Omental fat pad (tissue), 4 donors: Measurements from ENCODE around the gene RND2. TPM values are rescaled to one million over a fixed set of nuclear protein-coding genes. Genes with fewer than 3 reads are reported as not detected.
A peak's percentile ranks its signal among the peaks of the same experiment; 100 is the strongest.
"Not testable (repeated sequence)": the region's sequence is repeated elsewhere in the genome, so short reads cannot be mapped to it uniquely, and the experiment has no call there.

Source experiments
- ATAC-seq: fragments of 150-250 bp; one replicate; pipeline ENCODE4 v1.9.1; 2016; ENCODE audit warnings: mild to moderate bottlenecking, moderate library complexity; ENCODE audit not compliant: low FRiP score
- DNase-seq: peaks from one replicate; pipeline ENCODE4 v3.0.0-alpha.2; 2019; ENCODE audit warnings: low spot score
- total RNA-seq, 4 donors: library from RNA; depleted of rRNA; stranded (reverse); fragments of >200 nt; gene quantifications; one replicate each; pipeline ENCODE4 v1.1.0, GENCODE V29; 2016
- TF ChIP-seq, protein P1 (sequence below), 3 donors: fragments of 450-650 bp; IDR thresholded peaks; one replicate each; pipeline ENCODE4 v1.5.1; 2016 to 2017; ENCODE audit warnings: antibody characterized with exemption in 3 of 3, mild to moderate bottlenecking in 3 of 3, moderate library complexity in 2 of 3

Gene RND2
- total RNA-seq, 4 donors from 2014 or later, result 0.25 to 1.1 (median 0.64) TPM

DNA sequence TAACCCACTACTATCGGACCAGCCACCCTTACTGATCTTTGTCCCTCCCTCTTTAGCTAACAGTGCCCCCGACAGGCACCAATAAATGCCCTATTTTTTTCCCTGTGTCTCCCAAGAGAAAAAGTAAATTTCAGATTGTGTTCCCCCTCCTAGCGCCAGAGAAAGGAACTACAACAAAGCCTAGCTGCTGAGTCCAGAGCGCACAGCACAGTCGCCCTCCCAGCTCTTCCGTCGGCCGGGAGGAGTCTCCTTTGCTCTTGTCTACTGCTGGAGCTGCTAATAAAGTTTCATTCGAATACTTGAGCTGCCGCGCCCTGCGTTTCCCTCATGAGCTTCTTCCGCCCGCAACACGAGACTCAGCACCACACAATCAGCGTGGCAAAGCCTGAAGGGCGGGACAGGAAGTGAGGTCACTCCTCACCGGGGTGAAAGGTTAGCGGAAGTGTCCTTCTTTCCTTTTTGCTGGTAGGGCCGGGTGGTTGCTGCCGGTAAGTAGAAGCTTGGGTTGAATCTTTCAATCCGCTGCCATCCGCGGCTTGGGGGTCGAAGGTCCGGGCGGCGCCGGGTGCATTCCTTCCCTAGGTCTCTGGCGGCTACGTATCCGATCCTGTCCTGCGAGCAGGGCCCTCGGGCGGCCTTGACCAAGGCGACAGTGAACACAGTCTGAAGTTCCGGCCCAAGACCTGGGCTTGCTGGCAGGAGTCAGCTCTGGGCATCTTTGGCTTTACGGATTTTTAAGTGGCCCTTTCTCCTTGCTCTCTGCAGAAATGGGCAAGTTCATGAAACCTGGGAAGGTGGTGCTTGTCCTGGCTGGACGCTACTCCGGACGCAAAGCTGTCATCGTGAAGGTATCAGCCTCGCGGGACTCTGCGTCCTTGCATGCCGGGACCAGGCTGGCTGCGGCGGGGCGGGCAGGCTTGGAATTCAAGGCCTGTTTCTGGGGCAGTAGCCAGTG, 26.8 kb upstream of the RND2 start, which contains the start of gene RPL27:
Gene RPL27, plus strand, starts transcription at position 436 of the 955 bp plus-strand sequence. Its CDS starts 332 bp downstream, at position 768.
- TF ChIP-seq, protein P1, sequence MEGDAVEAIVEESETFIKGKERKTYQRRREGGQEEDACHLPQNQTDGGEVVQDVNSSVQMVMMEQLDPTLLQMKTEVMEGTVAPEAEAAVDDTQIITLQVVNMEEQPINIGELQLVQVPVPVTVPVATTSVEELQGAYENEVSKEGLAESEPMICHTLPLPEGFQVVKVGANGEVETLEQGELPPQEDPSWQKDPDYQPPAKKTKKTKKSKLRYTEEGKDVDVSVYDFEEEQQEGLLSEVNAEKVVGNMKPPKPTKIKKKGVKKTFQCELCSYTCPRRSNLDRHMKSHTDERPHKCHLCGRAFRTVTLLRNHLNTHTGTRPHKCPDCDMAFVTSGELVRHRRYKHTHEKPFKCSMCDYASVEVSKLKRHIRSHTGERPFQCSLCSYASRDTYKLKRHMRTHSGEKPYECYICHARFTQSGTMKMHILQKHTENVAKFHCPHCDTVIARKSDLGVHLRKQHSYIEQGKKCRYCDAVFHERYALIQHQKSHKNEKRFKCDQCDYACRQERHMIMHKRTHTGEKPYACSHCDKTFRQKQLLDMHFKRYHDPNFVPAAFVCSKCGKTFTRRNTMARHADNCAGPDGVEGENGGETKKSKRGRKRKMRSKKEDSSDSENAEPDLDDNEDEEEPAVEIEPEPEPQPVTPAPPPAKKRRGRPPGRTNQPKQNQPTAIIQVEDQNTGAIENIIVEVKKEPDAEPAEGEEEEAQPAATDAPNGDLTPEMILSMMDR (IDR thresholded peaks at IDR 0.05), result peak in 2 of 3 donors; percentile 58 to 81
- ATAC-seq, result peak; percentile 98
- peak; percentile 96 for DNase-seq

DNA sequence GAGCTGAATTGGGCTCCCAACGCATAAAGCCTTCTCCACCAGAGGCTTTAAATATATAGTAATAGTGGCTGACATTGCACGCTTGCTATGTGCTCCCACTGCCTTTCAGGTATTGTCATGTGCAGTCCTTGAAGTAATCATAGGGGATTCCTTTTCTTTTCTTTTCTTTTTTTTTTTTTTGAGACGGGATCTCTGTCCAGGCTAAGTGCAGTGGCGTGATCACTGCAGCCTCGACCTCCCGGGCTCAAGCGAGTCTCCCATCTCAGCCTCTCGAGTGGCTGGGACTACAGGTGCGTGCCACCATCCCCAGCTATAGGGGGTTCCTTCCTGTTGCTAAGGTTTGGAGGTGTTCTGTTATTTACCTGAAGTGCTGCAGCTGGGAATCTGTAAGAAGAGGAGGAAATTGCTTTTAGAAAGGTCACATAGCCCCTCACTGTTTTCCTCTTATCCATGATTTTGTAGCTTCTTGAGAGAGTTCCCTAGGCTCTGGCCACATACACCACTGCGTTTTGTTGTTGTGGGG, 26.0 kb upstream of the RND2 start:
- no peak for ATAC-seq
- no peak for DNase-seq
- TF ChIP-seq, protein P1 (IDR thresholded peaks at IDR 0.05), result no peak

DNA sequence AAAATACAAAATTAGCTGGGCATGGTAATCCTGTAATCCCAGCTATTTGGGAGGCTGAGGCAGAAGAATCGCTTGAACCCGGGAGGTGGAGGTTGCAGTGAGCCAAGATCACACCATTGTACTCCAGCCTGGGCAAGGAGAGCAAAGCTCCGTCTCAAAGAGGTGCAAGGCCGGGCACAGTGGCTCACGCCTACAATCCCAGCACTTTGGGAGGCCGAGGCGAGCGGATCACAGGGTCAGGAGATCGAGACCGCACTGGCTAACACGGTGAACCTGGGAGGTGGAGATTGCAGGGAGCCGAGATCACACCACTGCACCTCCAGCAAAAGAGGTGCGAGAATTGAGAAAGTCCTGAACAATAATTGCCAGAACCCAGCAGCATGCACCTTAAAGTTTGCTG, 24.1 kb upstream of the RND2 start:
- not testable (repeated sequence) for ATAC-seq, DNase-seq

DNA sequence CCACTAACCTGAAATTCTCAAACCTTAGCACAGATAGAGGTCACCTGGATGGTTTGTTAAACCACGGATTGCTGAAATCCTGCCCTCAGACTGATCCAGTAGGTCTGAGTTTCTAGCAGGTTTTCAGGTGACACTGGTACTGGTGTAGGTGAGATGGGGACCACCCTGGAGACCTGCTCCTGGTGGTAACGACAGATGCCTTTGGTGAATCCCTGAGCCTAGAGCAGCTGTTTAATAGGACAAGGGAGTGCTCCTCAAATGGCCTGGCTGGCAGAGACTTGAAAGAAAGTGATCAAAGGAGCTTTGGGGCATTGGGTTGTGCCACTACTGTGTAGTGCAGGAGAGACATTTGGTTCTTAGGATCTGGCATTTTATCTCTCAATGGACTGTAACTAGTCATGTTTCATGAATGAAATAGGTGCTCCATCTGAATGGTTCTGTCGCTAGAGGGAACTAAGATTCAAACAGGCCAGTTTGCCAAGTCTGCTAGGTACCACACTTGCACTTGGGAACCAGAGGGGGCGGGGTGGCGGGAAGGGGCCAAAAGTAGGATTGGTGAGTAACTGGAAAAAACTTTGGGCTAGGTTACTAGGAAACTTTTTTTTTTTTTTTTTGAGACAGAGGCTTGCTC, 21.4 kb upstream of the RND2 start:
- TF ChIP-seq, protein P1 (IDR thresholded peaks at IDR 0.05), result no peak
- ATAC-seq (no peak), DNase-seq (no peak)

DNA sequence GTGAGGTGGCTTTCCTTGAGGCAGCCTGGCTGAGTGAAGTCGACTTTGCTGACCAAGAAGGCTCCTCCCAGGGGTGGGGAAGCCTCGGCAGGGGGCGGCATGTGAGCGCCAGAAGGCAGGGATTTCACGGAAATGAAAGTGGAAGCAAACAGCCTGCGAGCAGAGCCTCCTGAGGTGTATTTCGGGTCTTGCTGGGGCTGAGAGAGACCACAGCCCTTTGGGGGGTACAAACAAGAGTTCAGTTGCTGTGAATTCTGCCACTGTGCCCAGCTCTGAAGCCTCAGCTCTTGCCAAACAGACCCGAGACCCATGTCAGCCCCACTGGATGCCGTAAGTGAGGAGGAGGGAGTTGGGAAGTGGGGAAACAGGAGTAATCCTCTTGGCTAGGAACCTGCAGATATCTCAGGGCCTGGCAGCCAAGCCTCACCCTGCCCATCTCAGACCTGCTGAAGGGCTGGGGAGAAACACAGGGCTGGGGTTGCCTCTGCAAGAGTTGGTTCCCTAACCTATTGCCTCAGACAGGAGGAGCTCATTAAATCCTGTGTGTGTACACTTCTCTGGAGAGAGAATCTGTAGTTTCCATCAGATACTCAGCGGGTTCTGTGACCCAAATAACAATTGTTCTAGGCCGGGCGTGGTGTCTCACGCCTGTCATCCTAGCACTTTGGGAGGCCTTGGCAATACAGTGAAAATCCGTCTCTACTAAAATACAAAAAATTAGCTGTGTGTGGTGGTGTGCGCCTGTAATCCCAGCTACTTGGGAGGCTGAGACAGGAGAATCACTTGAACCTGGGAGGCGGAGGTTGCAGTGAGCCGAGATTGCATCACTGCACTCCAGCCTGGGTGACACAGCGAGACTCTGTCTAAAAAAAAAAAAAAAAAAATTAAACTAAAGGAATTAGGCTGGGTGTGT, 18.1 kb upstream of the RND2 start, which contains the start of gene IFI35:
Gene IFI35, plus strand, starts transcription at position 146 of the 913 bp plus-strand sequence. Its CDS starts 164 bp downstream, at position 310.
- DNase-seq (peak; percentile 50), ATAC-seq (peak; percentile 89)
- TF ChIP-seq, protein P1 (IDR thresholded peaks at IDR 0.05), result no peak

DNA sequence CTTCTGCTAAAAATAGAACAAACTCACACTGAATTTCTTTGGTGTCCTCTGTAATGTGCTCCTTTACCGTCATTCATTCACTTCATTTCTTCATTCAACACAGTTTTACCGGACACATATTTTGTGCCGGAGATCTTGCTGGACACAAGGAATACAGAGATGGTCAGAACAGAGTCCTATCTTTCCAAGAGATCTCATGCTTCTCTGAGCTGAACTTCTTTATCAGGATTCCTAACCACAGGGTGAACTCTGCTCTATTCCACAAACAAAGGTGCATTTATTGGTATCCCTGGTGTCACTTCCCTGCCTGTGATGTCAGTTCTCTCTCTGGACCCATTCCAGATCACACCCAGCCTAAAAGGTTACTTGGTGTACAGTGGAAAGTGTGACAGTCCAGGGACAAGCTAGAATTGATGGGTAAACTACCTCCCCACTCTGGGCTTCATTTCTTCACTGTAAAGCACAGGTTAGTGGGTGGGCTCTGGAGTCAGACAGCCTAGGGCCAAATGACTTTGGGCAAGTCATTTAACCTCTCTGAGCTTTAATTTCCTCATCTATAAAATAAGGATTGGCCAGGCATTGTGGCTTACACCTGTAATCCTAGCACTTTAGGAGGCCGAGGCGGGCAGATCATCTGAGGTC, 14.2 kb upstream of the RND2 start:
- TF ChIP-seq, protein P1 (IDR thresholded peaks at IDR 0.05), result no peak
- no peak for ATAC-seq
- no peak for DNase-seq
